Pancreas (tissue), 10 donors: Measurements from ENCODE around the gene PPP2R2C. TPM values are rescaled to one million over a fixed set of nuclear protein-coding genes. Genes with fewer than 3 reads are reported as not detected.

Experiments
- ATAC-seq, 4 donors: fragments of 200-7000 bp; cut with Tn5 transposase; one replicate each; pipeline versions ENCODE4 v1.8.0 to v1.9.1; 2020; ENCODE audit warnings: mild to moderate bottlenecking in 4 of 4, moderate library complexity in 4 of 4
- DNase-seq, 6 donors: peaks; one replicate each; pipeline ENCODE4 v3.0.0-alpha.2; 2020
- FAIRE-seq: peaks from 2 replicates; lab custom pipeline; 2012; peaks lifted over from hg19 to GRCh38; lab: Jason Lieb, UNC
- H3K27ac ChIP-seq, 4 donors: fragments of 200-600 bp; sonication (generic); 1 replicate in 3 of 4; 2 replicates in 1 of 4; pipeline versions ENCODE4 v1.5.0 to v1.8.0; 2020
- H3K27me3 ChIP-seq, 4 donors: fragments of 200-600 bp; one replicate each; pipeline ENCODE4 v1.8.0; 2021
- H3K36me3 ChIP-seq, 3 donors: fragments of 200-600 bp; sonication (generic) in 1 of 3; one replicate each; pipeline versions ENCODE4 v1.5.0 to v1.8.0; 2020 to 2021
- H3K4me1 ChIP-seq, 3 donors: fragments of 200-600 bp; one replicate each; pipeline ENCODE4 v1.8.0; 2021
- H3K4me3 ChIP-seq, 4 donors: fragments of 200-600 bp; sonication (generic) in 2 of 4; one replicate each; pipeline versions ENCODE4 v1.5.0 to v1.8.0; 2020 to 2021
- H3K9me3 ChIP-seq, 4 donors: fragments of 200-600 bp; one replicate each; pipeline ENCODE4 v1.8.0; 2021
- WGBS, 2 donors: extraction: QIAGEN DNeasy Blood & Tissue Kit; methylation state at CpG; one replicate each; pipeline ENCODE4 v1.1.7; 2013; 5-methylcytosine and 5-hydroxymethylcytosine counted together
- intact Hi-C, 3 donors: fragments of 100-400 bp; cut with DNase I; formaldehyde crosslinking; loops; one replicate each; pipeline versions ENCODE4 v1.11.1 to v1.14.2; 2022
- polyA plus RNA-seq, 2 donors: library from polyadenylated mRNA; stranded (reverse); fragments of 200-250 nt; gene quantifications; one replicate each; pipeline ENCODE4 v1.2.3, GENCODE V29; 2013
- total RNA-seq, 6 donors: library from RNA; stranded (reverse); fragmentation: NEBNext Ultra II Directional in 4 of 6; extraction: Animal tissue kit (Norgen Biotek cat#: 25700) in 4 of 6; gene quantifications; one replicate each; pipeline versions ENCODE4 v1.2.1 to v1.2.4, GENCODE V29; 2021 to 2023
- TF ChIP-seq, protein P1 (sequence below), 4 donors: fragments of 200-600 bp; sonication (generic) in 3 of 4; IDR thresholded peaks; one replicate each; pipeline versions ENCODE4 v1.5.0 to v1.8.0; 2021; ENCODE audit warnings: antibody characterized with exemption in 4 of 4
- donor health status: healthy with polysubstance abuse.
- donor health status: DM: no; HTN: no; CAD: no; lungs with moderate emphysema.
- donor health status: DM: no; HTN: no; CAD: no.
- donor health status: control.
- donor health status: control.
- donor health status: Bipolar disorder and iron deficiency.
- donor health status: DM: yes; HTN: yes; CAD: no.
- donor health status: DM: no; HTN: no; CAD: no.
- donor health status: DM: no; HTN: no; CAD: no.
- donor health status: DM: yes; HTN: yes; CAD: no.

Gene PPP2R2C
- total and polyA plus RNA-seq, 8 donors: 0.05 to 2.0 (median 0.55) TPM

DNA sequence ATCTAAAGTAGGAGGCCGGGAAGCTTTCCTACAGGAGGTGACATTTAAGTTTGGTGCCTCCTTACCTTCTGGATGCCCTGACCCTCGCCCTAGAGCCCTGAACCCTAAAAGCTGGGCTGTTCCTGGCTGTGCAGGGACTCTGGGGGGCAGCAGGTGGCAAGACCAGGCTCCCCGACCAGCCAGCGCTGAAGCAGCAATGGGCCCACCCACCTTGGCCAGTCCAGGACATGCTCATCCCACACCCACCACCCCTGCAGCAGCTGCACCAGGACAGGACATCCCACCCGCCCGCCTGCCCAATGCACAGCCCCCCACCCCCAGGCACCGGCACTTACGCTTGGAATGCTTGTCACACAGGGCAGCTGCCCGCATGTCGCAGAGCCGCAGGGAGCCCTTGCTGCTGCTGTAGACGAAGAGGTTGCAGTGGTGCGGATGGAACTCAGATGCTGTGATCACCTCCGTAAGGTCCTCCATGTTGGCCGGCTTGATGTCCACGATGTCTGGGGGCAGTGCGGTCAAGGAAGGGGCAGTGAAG lies 124.8 kb downstream of the PPP2R2C start:
- Histone ChIP-seq H3K9me3 (no peaks in the 10 kb centered on the region), H3K4me3 (no peak overlapping the region), H3K4me1 (no peaks in the 10 kb centered on the region), H3K27ac (no peak overlapping the region), H3K27me3 (no peaks in the 10 kb centered on the region), H3K36me3 (no peaks in the 10 kb centered on the region)
- 55 to 69% methylated on average over 16 to 17 of the region's 17 CpGs for WGBS, 2 donors
- ATAC-seq (no peak), DNase-seq (peak in 1 of 6 donors; percentile 40), FAIRE-seq (no peak)
- TF ChIP-seq, protein P1, sequence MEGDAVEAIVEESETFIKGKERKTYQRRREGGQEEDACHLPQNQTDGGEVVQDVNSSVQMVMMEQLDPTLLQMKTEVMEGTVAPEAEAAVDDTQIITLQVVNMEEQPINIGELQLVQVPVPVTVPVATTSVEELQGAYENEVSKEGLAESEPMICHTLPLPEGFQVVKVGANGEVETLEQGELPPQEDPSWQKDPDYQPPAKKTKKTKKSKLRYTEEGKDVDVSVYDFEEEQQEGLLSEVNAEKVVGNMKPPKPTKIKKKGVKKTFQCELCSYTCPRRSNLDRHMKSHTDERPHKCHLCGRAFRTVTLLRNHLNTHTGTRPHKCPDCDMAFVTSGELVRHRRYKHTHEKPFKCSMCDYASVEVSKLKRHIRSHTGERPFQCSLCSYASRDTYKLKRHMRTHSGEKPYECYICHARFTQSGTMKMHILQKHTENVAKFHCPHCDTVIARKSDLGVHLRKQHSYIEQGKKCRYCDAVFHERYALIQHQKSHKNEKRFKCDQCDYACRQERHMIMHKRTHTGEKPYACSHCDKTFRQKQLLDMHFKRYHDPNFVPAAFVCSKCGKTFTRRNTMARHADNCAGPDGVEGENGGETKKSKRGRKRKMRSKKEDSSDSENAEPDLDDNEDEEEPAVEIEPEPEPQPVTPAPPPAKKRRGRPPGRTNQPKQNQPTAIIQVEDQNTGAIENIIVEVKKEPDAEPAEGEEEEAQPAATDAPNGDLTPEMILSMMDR (IDR thresholded peaks at IDR 0.05): no peak
- intact Hi-C loops: no loop called here

DNA sequence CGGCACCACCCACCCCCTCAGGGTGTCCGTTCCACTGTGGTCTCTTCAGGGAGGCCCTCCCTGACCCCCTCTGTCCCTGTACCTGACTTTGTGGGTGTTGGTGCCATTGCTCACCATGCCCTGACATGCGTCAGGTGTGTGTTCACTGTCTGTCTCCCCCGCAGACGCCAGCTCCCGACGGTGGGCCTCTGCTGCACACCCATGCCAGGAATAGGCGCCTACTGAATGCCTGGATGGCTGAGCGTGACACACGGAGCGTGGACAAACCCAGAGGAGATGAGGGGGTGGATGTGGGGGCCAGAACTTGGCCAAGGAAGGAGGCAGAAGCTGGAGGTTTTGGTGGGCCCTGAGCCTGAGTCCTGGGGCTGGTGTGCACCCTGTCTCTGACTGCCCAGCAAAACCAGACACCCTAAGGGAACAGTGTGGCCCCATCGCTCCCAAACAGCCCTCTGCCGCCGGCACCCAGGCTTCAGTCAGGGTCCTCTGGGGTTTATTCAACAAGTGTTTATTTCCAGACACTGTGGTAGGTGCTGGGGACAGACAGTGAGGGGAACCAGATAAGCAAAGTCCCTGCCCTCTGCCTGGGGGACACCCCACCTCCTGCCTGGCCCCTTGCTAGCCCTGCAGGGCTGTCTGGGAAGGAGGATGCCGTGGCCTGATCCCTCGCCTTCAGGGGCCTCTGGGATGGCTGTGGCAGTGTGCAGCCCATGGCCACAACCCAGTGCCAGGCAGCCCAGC lies 125.9 kb downstream of the PPP2R2C start:
- DNase-seq: peak in 1 of 6 donors; percentile 31
- WGBS, 2 donors: 59 to 73% methylated on average over 16 of the region's 16 CpGs
- intact Hi-C loops: no loop called here
- Histone ChIP-seq H3K9me3 (no peaks in the 10 kb centered on the region), H3K27ac (no peak overlapping the region), H3K4me1 (no peaks in the 10 kb centered on the region), H3K36me3 (no peaks in the 10 kb centered on the region), H3K27me3 (no peaks in the 10 kb centered on the region), H3K4me3 (no peak overlapping the region)
- TF ChIP-seq, protein P1 (IDR thresholded peaks at IDR 0.05): no peak
- FAIRE-seq: no peak
- ATAC-seq: no peak

DNA sequence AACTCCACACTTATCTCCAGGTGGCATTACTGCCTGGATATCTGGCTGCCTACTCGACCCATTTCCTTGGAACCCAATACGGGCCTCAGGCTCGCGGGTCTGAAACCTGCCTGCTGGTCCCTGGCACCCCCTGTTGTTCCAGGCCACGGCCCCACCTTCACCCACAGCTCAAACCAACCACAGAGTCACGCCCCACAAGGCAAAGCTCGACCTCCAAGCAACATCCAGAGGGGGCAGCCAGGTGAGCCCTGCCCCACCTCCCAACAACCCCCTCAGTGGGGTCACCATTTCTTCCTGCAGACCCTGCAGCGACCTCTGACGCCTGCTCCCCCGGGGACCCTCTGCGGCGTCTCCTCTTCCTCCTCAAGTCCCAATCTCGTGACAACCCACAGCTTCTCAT lies 126.5 kb downstream of the PPP2R2C start:
- WGBS, 2 donors: 53 to 65% methylated on average over 13 of the region's 13 CpGs
- H3K27ac ChIP-seq: no peak overlapping the region
- H3K27me3 ChIP-seq: no peaks in the 10 kb centered on the region
- intact Hi-C loops: no loop called here
- no peak overlapping the region for H3K4me3 ChIP-seq
- no peak for ATAC-seq
- no peaks in the 10 kb centered on the region for H3K4me1 ChIP-seq
- peak in 1 of 6 donors; percentile 32 for DNase-seq
- H3K9me3 ChIP-seq: no peaks in the 10 kb centered on the region
- H3K36me3 ChIP-seq: no peaks in the 10 kb centered on the region
- no peak for FAIRE-seq
- TF ChIP-seq, protein P1 (IDR thresholded peaks at IDR 0.05): no peak

DNA sequence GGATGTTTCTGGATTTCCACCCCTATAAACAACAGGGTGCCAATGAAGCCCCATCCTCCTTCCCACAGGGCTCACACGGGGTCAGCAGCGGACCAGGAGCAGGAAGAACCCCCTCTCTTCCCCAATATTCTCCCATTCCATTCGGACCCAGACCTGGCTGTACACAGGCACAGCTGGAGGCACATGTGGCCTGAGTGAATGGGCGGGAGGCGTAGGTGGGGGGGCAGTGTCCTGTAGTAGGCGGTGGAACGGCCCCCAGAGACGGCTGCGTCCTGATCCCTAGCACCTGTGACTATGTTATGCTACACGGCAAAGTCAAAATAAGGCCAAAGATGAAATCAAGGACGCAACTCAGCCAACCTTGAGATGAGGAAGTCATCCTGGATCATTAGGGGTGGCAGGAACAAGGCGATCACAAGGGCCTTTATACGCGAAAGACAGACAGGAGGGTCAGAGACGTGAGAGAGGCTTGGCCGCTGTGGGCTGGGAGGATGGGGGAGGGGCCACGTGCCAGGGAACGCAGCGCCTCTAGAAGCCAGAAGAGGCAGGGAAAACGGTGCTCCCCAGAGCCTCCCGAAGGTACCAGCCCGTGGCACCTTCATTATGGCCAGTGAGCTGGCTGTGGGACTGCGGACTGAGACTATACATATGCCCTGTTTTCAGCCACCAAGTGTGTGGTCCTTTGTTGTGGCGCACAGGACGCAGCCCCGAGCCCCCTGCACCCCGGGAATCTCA lies 127.2 kb downstream of the PPP2R2C start:
- 65 to 67% methylated on average over 27 of the region's 27 CpGs for WGBS, 2 donors
- H3K27me3 ChIP-seq: no peaks in the 10 kb centered on the region
- no peaks in the 10 kb centered on the region for H3K4me1 ChIP-seq
- H3K36me3 ChIP-seq: no peaks in the 10 kb centered on the region
- intact Hi-C loops: no loop called here
- DNase-seq (peak in 1 of 6 donors; percentile 20), ATAC-seq (no peak), FAIRE-seq (no peak)
- no peak overlapping the region for H3K27ac ChIP-seq
- no peak overlapping the region for H3K4me3 ChIP-seq
- TF ChIP-seq, protein P1 (IDR thresholded peaks at IDR 0.05): no peak
- H3K9me3 ChIP-seq: no peaks in the 10 kb centered on the region
